GM21423 (cell line): Measurements from ENCODE around the gene GPC5.

Experiments used
- ATAC-seq: cut with Tn5 transposase; IDR thresholded peaks from one replicate; pipeline ENCODE4 v1.9.1; 2021; ENCODE audit warnings: mild to moderate bottlenecking, moderate library complexity; ENCODE audit not compliant: unreplicated experiment

Gene GPC5

GRCh38 chr13:91586609-91587008 lies 188.2 kb downstream of the GPC5 start:
- no peak for ATAC-seq

- ATAC-seq = no peak
Observed at GRCh38 chr13:91588541-91588940, 190.1 kb downstream of the GPC5 start.

- ATAC-seq = no peak
Observed at GRCh38 chr13:91592056-91593014, 193.9 kb downstream of the GPC5 start.

- ATAC-seq = no peak
Observed at GRCh38 chr13:91593456-91593855, 195.0 kb downstream of the GPC5 start.

- no peak for ATAC-seq
Observed at GRCh38 chr13:91594061-91594460, 195.6 kb downstream of the GPC5 start.

- ATAC-seq = no peak
Observed at GRCh38 chr13:91595677-91596076, 197.3 kb downstream of the GPC5 start.

GRCh38 chr13:91596842-91597241 lies 198.4 kb downstream of the GPC5 start:
- no peak for ATAC-seq

- ATAC-seq = no peak
Observed at GRCh38 chr13:91598655-91599054, 200.2 kb downstream of the GPC5 start.

- no peak for ATAC-seq
Observed at GRCh38 chr13:91601273-91601672, 202.9 kb downstream of the GPC5 start.

GRCh38 chr13:91601807-91602206 lies 203.4 kb downstream of the GPC5 start:
- no peak for ATAC-seq

GRCh38 chr13:91609353-91609752 lies 210.9 kb downstream of the GPC5 start:
- ATAC-seq = no peak

- ATAC-seq = no peak
Observed at GRCh38 chr13:91618315-91618714, 219.9 kb downstream of the GPC5 start.

GRCh38 chr13:91620670-91621141 lies 222.3 kb downstream of the GPC5 start:
- ATAC-seq = no peak

GRCh38 chr13:91621161-91621560 lies 222.7 kb downstream of the GPC5 start:
- no peak for ATAC-seq

GRCh38 chr13:91621963-91622362 lies 223.5 kb downstream of the GPC5 start:
- ATAC-seq = no peak

GRCh38 chr13:91622778-91623550 lies 224.5 kb downstream of the GPC5 start:
- ATAC-seq = no peak

GRCh38 chr13:91627952-91628739 lies 229.7 kb downstream of the GPC5 start:
- ATAC-seq = no peak

GRCh38 chr13:91630946-91631345 lies 232.5 kb downstream of the GPC5 start:
- no peak for ATAC-seq

- ATAC-seq = no peak
Observed at GRCh38 chr13:91632086-91632485, 233.7 kb downstream of the GPC5 start.

- no peak for ATAC-seq
Observed at GRCh38 chr13:91639330-91639729, 240.9 kb downstream of the GPC5 start.

GRCh38 chr13:91643394-91643793 lies 245.0 kb downstream of the GPC5 start:
- no peak for ATAC-seq
